SK-N-SH treated with all-trans-retinoic acid at 6 μM for 48 hours (cell line): Measurements from ENCODE around the gene COG1.

ENCODE experiments used
- ATAC-seq: fragments of 200-7000 bp; cut with Tn5 transposase; 3 replicates; pipeline ENCODE4 v1.9.1; 2020; ENCODE audit warnings: mild to moderate bottlenecking, moderate library complexity
- ARNTL ChIP-seq: fragments of 450-650 bp; formaldehyde crosslinking; IDR thresholded peaks from 2 replicates; pipeline ENCODE4 v1.5.0; 2020; ENCODE audit warnings: low read depth, mild to moderate bottlenecking, moderate library complexity, borderline replicate concordance
- BACH2 ChIP-seq: fragments of 250-450 bp; sonication (Bioruptor Pico); IDR thresholded peaks from 2 replicates; pipeline ENCODE4 v1.9.0; 2021; ENCODE audit warnings: mild to moderate bottlenecking, borderline replicate concordance
- CSDC2 ChIP-seq: fragments of 250-450 bp; sonication (Bioruptor Pico); IDR thresholded peaks from 2 replicates; pipeline ENCODE4 v1.5.0; 2020; ENCODE audit warnings: mild to moderate bottlenecking, moderate library complexity
- CSRNP3 ChIP-seq: fragments of 250-450 bp; sonication (Bioruptor Pico); IDR thresholded peaks from 2 replicates; pipeline ENCODE4 v1.5.1; 2021; ENCODE audit warnings: mild to moderate bottlenecking, moderate library complexity
- ESRRG ChIP-seq: fragments of 250-450 bp; sonication (Bioruptor Pico); IDR thresholded peaks from 2 replicates; pipeline ENCODE4 v1.6.1; 2021; ENCODE audit warnings: mild to moderate bottlenecking
- GLIS3 ChIP-seq: fragments of 250-450 bp; sonication (Bioruptor Pico); IDR thresholded peaks from 2 replicates; pipeline ENCODE4 v1.5.0; 2020; ENCODE audit warnings: mild to moderate bottlenecking, moderate library complexity
- ISL1 ChIP-seq: fragments of 250-450 bp; sonication (Bioruptor Pico); IDR thresholded peaks from 2 replicates; pipeline ENCODE4 v2.1.2; 2022; ENCODE audit warnings: mild to moderate bottlenecking, moderate library complexity
- OSR1 ChIP-seq: fragments of 250-450 bp; sonication (Bioruptor Pico); IDR thresholded peaks from 2 replicates; pipeline ENCODE4 v1.8.0; 2022; ENCODE audit warnings: moderate library complexity, mild to moderate bottlenecking, inconsistent platforms
- PATZ1 ChIP-seq: fragments of 250-450 bp; sonication (Bioruptor Pico); IDR thresholded peaks from 2 replicates; pipeline ENCODE4 v1.8.0; 2020; ENCODE audit warnings: mild to moderate bottlenecking, moderate library complexity, borderline replicate concordance
- POU6F1 ChIP-seq: fragments of 250-450 bp; sonication (Bioruptor Pico); IDR thresholded peaks from 2 replicates; pipeline ENCODE4 v1.8.0; 2021; ENCODE audit warnings: low read depth, mild to moderate bottlenecking, moderate library complexity, borderline replicate concordance
- PPARA ChIP-seq: fragments of 250-450 bp; sonication (Bioruptor Pico); IDR thresholded peaks from 2 replicates; pipeline ENCODE4 v1.5.0; 2020; ENCODE audit warnings: mild to moderate bottlenecking, borderline replicate concordance
- RARB ChIP-seq: fragments of 250-450 bp; sonication (Bioruptor Pico); IDR thresholded peaks from 2 replicates; pipeline ENCODE4 v1.8.0; 2021; ENCODE audit warnings: mild to moderate bottlenecking, moderate library complexity
- SNAI2 ChIP-seq: fragments of 250-450 bp; sonication (Bioruptor Pico); IDR thresholded peaks from 2 replicates; pipeline ENCODE4 v1.5.0; 2020; ENCODE audit warnings: mild to moderate bottlenecking, moderate library complexity
- TCF4 ChIP-seq: fragments of 250-450 bp; sonication (Bioruptor Pico); IDR thresholded peaks from 2 replicates; pipeline ENCODE4 v1.8.0; 2021; ENCODE audit warnings: mild to moderate bottlenecking, moderate library complexity, borderline replicate concordance
- TOX ChIP-seq: fragments of 250-450 bp; sonication (Bioruptor Pico); IDR thresholded peaks from 2 replicates; pipeline ENCODE4 v1.8.0; 2021; ENCODE audit warnings: mild to moderate bottlenecking, moderate library complexity, borderline replicate concordance
- ZC3H10 ChIP-seq: fragments of 250-450 bp; sonication (Bioruptor Pico); IDR thresholded peaks from 2 replicates; pipeline ENCODE4 v1.5.1; 2021; ENCODE audit warnings: mild to moderate bottlenecking, moderate library complexity
- ZFP3 ChIP-seq: fragments of 250-450 bp; sonication (Bioruptor Pico); IDR thresholded peaks from 2 replicates; pipeline ENCODE4 v1.5.0; 2020; ENCODE audit warnings: mild to moderate bottlenecking, moderate library complexity
- ZFP30 ChIP-seq: fragments of 450-650 bp; formaldehyde crosslinking; IDR thresholded peaks from 2 replicates; pipeline ENCODE4 v1.5.0; 2022; ENCODE audit warnings: mild to moderate bottlenecking, moderate library complexity
- ZNF565 ChIP-seq: fragments of 450-650 bp; formaldehyde crosslinking; conservative IDR thresholded peaks from 2 replicates; pipeline ENCODE4 v1.5.0; 2020; ENCODE audit warnings: low read depth, mild to moderate bottlenecking, moderate library complexity
- ZNF70 ChIP-seq: fragments of 450-650 bp; formaldehyde crosslinking; IDR thresholded peaks from 2 replicates; pipeline ENCODE4 v1.5.0; 2020; ENCODE audit warnings: mild to moderate bottlenecking, moderate library complexity
- ZNF8 ChIP-seq: fragments of 450-650 bp; formaldehyde crosslinking; IDR thresholded peaks from 2 replicates; pipeline ENCODE4 v1.5.0; 2020; ENCODE audit warnings: mild to moderate bottlenecking, moderate library complexity
- TF ChIP-seq, protein P1 (sequence below): fragments of 250-450 bp; sonication (Bioruptor Pico); IDR thresholded peaks from 2 replicates; pipeline ENCODE4 v1.5.0; 2020; ENCODE audit warnings: mild to moderate bottlenecking, moderate library complexity

The COG1 gene

GRCh38 chr17:73247726-73248125, 54.9 kb downstream of the COG1 start:
- ATAC-seq = no peak
- TF ChIP-seq ZFP30 (CRISPR knock-in tag) (no peak), ZNF565 (no peak), BACH2 (CRISPR knock-in tag) (no peak), ZFP3 (no peak), ARNTL (no peak), ISL1 (no peak), ESRRG (no peak), PPARA (CRISPR knock-in tag) (no peak), RARB (CRISPR knock-in tag) (no peak), OSR1 (no peak), TCF4 (CRISPR knock-in tag) (no peak)

DNA sequence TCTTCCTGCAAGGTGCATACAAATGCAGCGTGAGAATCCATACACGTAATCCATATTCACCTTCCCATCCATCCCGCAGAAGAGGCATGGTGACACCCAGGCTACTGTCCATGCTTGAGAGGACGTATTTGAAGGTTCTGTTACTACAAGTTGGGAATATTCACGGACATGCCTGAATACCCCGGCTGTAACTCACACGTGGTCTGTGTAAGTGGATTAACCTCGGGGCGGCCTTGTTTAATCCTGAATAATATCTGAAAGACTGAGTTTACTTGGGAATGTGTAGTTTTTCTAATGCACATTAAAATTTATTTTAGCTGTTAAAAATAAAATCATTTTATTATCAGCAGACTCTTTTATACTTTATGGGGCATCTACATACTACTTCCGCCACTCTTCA, 55.7 kb downstream of the COG1 start:
- no peak for ATAC-seq
- no peak for TF ChIP-seq ZC3H10 (CRISPR knock-in tag)
- TF ChIP-seq RARB (CRISPR knock-in tag) = no peak
- TF ChIP-seq ZNF565 = no peak
- no peak for TF ChIP-seq POU6F1 (CRISPR knock-in tag)
- TF ChIP-seq CSDC2 (CRISPR knock-in tag) = no peak
- no peak for TF ChIP-seq CSRNP3 (CRISPR knock-in tag)
- TF ChIP-seq ESRRG = no peak
- TF ChIP-seq PPARA (CRISPR knock-in tag) = no peak
- no peak for TF ChIP-seq TOX (CRISPR knock-in tag)
- TF ChIP-seq ISL1 = no peak
- TF ChIP-seq, protein P1, sequence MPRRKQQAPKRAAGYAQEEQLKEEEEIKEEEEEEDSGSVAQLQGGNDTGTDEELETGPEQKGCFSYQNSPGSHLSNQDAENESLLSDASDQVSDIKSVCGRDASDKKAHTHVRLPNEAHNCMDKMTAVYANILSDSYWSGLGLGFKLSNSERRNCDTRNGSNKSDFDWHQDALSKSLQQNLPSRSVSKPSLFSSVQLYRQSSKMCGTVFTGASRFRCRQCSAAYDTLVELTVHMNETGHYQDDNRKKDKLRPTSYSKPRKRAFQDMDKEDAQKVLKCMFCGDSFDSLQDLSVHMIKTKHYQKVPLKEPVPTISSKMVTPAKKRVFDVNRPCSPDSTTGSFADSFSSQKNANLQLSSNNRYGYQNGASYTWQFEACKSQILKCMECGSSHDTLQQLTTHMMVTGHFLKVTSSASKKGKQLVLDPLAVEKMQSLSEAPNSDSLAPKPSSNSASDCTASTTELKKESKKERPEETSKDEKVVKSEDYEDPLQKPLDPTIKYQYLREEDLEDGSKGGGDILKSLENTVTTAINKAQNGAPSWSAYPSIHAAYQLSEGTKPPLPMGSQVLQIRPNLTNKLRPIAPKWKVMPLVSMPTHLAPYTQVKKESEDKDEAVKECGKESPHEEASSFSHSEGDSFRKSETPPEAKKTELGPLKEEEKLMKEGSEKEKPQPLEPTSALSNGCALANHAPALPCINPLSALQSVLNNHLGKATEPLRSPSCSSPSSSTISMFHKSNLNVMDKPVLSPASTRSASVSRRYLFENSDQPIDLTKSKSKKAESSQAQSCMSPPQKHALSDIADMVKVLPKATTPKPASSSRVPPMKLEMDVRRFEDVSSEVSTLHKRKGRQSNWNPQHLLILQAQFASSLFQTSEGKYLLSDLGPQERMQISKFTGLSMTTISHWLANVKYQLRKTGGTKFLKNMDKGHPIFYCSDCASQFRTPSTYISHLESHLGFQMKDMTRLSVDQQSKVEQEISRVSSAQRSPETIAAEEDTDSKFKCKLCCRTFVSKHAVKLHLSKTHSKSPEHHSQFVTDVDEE (CRISPR knock-in tag) = no peak
- TF ChIP-seq OSR1 = no peak
- no peak for TF ChIP-seq SNAI2
- no peak for TF ChIP-seq PATZ1 (CRISPR knock-in tag)
- no peak for TF ChIP-seq ZNF8 (CRISPR knock-in tag)

GRCh38 chr17:73249700-73250099, 56.8 kb downstream of the COG1 start:
- no peak for ATAC-seq
- TF ChIP-seq PPARA (CRISPR knock-in tag) = no peak
- TF ChIP-seq, all 23 proteins: peak for 0

GRCh38 chr17:73250851-73251640, 58.2 kb downstream of the COG1 start:
- TF ChIP-seq GLIS3 (no peak), PPARA (CRISPR knock-in tag) (no peak), ZNF70 (CRISPR knock-in tag) (no peak), CSRNP3 (CRISPR knock-in tag) (no peak), ARNTL (no peak), ISL1 (no peak), ZFP30 (CRISPR knock-in tag) (no peak)
- TF ChIP-seq, protein P1 (CRISPR knock-in tag) = no peak
- ATAC-seq = no peak
